Measurements from ENCODE around the gene OR2T35.

OR2T35 gene

GRCh38 chr1:248599396-248599795, 45.7 kb downstream of the OR2T35 start:
- no peak overlapping the region for H3K4me3 ChIP-seq (ENCODE audit: low read depth in 1 of 2, low read length in 2 of 2)
- H3K27me3 ChIP-seq (ENCODE audit: control insufficient read depth in 1 of 2, insufficient read depth in 2 of 2, low read length in 2 of 2), result no peaks in the 10 kb centered on the region
- H3K27ac ChIP-seq (ENCODE audit: low read depth, low read length), result no peak overlapping the region
- no peaks in the 10 kb centered on the region for H3K36me3 ChIP-seq (ENCODE audit: control insufficient read depth in 1 of 2, insufficient read depth in 2 of 2, low read length in 2 of 2)
- H3K9me3 ChIP-seq (ENCODE audit: control insufficient read depth in 1 of 2, low read length in 2 of 2), result no peaks in the 10 kb centered on the region
- no peak overlapping the region for H3K9ac ChIP-seq (ENCODE audit: low read depth in 1 of 2, low read length in 2 of 2)
- H3K4me1 ChIP-seq (ENCODE audit: control insufficient read depth in 1 of 2, insufficient read depth in 2 of 2, low read length in 2 of 2), result no peaks in the 10 kb centered on the region

- Histone ChIP-seq H3K27ac (ENCODE audit: low read depth, low read length) (no peak within 1 kb of the TSS), H3K9me3 (ENCODE audit: control insufficient read depth in 1 of 2, low read length in 2 of 2) (no peaks in the 10 kb centered on the region), H3K4me3 (ENCODE audit: low read depth in 1 of 2, low read length in 2 of 2) (no peak within 1 kb of the TSS), H3K36me3 (ENCODE audit: control insufficient read depth in 1 of 2, insufficient read depth in 2 of 2, low read length in 2 of 2) (no peaks in the 10 kb centered on the region), H3K27me3 (ENCODE audit: control insufficient read depth in 1 of 2, insufficient read depth in 2 of 2, low read length in 2 of 2) (no peaks in the 10 kb centered on the region), H3K4me1 (ENCODE audit: control insufficient read depth in 1 of 2, insufficient read depth in 2 of 2, low read length in 2 of 2) (no peaks in the 10 kb centered on the region), H3K9ac (ENCODE audit: low read depth in 1 of 2, low read length in 2 of 2) (no peak within 1 kb of the TSS)
Measured at GRCh38 chr1:248597589-248597988, 47.5 kb downstream of the OR2T35 start, which contains the start of gene OR2T10. OR2T10 (minus strand) TSS chr1:248597700; CDS start chr1:248593768, 3,932 bp downstream.

- no peak overlapping the region for H3K27ac ChIP-seq (ENCODE audit: low read depth, low read length)
- no peaks in the 10 kb centered on the region for H3K36me3 ChIP-seq (ENCODE audit: control insufficient read depth in 1 of 2, insufficient read depth in 2 of 2, low read length in 2 of 2)
- H3K4me1 ChIP-seq (ENCODE audit: control insufficient read depth in 1 of 2, insufficient read depth in 2 of 2, low read length in 2 of 2), result no peaks in the 10 kb centered on the region
Measured at GRCh38 chr1:248596615-248597014, 48.5 kb downstream of the OR2T35 start.

GRCh38 chr1:248593226-248593625, 51.9 kb downstream of the OR2T35 start:
- no peak overlapping the region for H3K4me3 ChIP-seq (ENCODE audit: low read depth in 1 of 2, low read length in 2 of 2)
- no peaks in the 10 kb centered on the region for H3K4me1 ChIP-seq (ENCODE audit: control insufficient read depth in 1 of 2, insufficient read depth in 2 of 2, low read length in 2 of 2)
- H3K36me3 ChIP-seq (ENCODE audit: control insufficient read depth in 1 of 2, insufficient read depth in 2 of 2, low read length in 2 of 2), result no peaks in the 10 kb centered on the region
- no peaks in the 10 kb centered on the region for H3K9me3 ChIP-seq (ENCODE audit: control insufficient read depth in 1 of 2, low read length in 2 of 2)
- no peak overlapping the region for H3K9ac ChIP-seq (ENCODE audit: low read depth in 1 of 2, low read length in 2 of 2)
- no peak overlapping the region for H3K27ac ChIP-seq (ENCODE audit: low read depth, low read length)
- H3K27me3 ChIP-seq (ENCODE audit: control insufficient read depth in 1 of 2, insufficient read depth in 2 of 2, low read length in 2 of 2), result no peaks in the 10 kb centered on the region

More at GRCh38 chr1:248596615-248597014, 48.5 kb downstream of the OR2T35 start:
- H3K4me3 ChIP-seq (ENCODE audit: low read depth in 1 of 2, low read length in 2 of 2), result no peak overlapping the region
- no peak overlapping the region for H3K9ac ChIP-seq (ENCODE audit: low read depth in 1 of 2, low read length in 2 of 2)
- no peaks in the 10 kb centered on the region for H3K9me3 ChIP-seq (ENCODE audit: control insufficient read depth in 1 of 2, low read length in 2 of 2)
- H3K27me3 ChIP-seq (ENCODE audit: control insufficient read depth in 1 of 2, insufficient read depth in 2 of 2, low read length in 2 of 2), result no peaks in the 10 kb centered on the region

GRCh38 chr1:248592655-248593054, 52.4 kb downstream of the OR2T35 start:
- H3K9ac ChIP-seq (ENCODE audit: low read depth in 1 of 2, low read length in 2 of 2), result no peak overlapping the region
- no peak overlapping the region for H3K4me3 ChIP-seq (ENCODE audit: low read depth in 1 of 2, low read length in 2 of 2)
- no peaks in the 10 kb centered on the region for H3K27me3 ChIP-seq (ENCODE audit: control insufficient read depth in 1 of 2, insufficient read depth in 2 of 2, low read length in 2 of 2)
- no peak overlapping the region for H3K27ac ChIP-seq (ENCODE audit: low read depth, low read length)
- no peaks in the 10 kb centered on the region for H3K4me1 ChIP-seq (ENCODE audit: control insufficient read depth in 1 of 2, insufficient read depth in 2 of 2, low read length in 2 of 2)
- H3K36me3 ChIP-seq (ENCODE audit: control insufficient read depth in 1 of 2, insufficient read depth in 2 of 2, low read length in 2 of 2), result no peaks in the 10 kb centered on the region
- no peaks in the 10 kb centered on the region for H3K9me3 ChIP-seq (ENCODE audit: control insufficient read depth in 1 of 2, low read length in 2 of 2)

GRCh38 chr1:248590055-248590454, 55.0 kb downstream of the OR2T35 start:
- Histone ChIP-seq H3K9me3 (ENCODE audit: control insufficient read depth in 1 of 2, low read length in 2 of 2) (no peaks in the 10 kb centered on the region), H3K27ac (ENCODE audit: low read depth, low read length) (no peak overlapping the region), H3K36me3 (ENCODE audit: control insufficient read depth in 1 of 2, insufficient read depth in 2 of 2, low read length in 2 of 2) (no peaks in the 10 kb centered on the region), H3K4me1 (ENCODE audit: control insufficient read depth in 1 of 2, insufficient read depth in 2 of 2, low read length in 2 of 2) (no peaks in the 10 kb centered on the region), H3K4me3 (ENCODE audit: low read depth in 1 of 2, low read length in 2 of 2) (no peak overlapping the region), H3K27me3 (ENCODE audit: control insufficient read depth in 1 of 2, insufficient read depth in 2 of 2, low read length in 2 of 2) (no peaks in the 10 kb centered on the region), H3K9ac (ENCODE audit: low read depth in 1 of 2, low read length in 2 of 2) (no peak overlapping the region)

GRCh38 chr1:248589334-248589733, 55.7 kb downstream of the OR2T35 start:
- no peak overlapping the region for H3K9ac ChIP-seq (ENCODE audit: low read depth in 1 of 2, low read length in 2 of 2)

More at GRCh38 chr1:248589334-248589733, 55.7 kb downstream of the OR2T35 start:
- Histone ChIP-seq H3K27ac (ENCODE audit: low read depth, low read length) (no peak overlapping the region), H3K9me3 (ENCODE audit: control insufficient read depth in 1 of 2, low read length in 2 of 2) (no peaks in the 10 kb centered on the region), H3K4me3 (ENCODE audit: low read depth in 1 of 2, low read length in 2 of 2) (no peak overlapping the region), H3K27me3 (ENCODE audit: control insufficient read depth in 1 of 2, insufficient read depth in 2 of 2, low read length in 2 of 2) (no peaks in the 10 kb centered on the region), H3K36me3 (ENCODE audit: control insufficient read depth in 1 of 2, insufficient read depth in 2 of 2, low read length in 2 of 2) (no peaks in the 10 kb centered on the region), H3K4me1 (ENCODE audit: control insufficient read depth in 1 of 2, insufficient read depth in 2 of 2, low read length in 2 of 2) (no peaks in the 10 kb centered on the region)

All from duodenal mucosa (tissue), 2 donors.